Subcutaneous adipose tissue (tissue), 4 donors: ENCODE results near the gene GSC. TPM values are rescaled to one million over a fixed set of nuclear protein-coding genes. Genes with fewer than 3 reads are reported as not detected.

Source experiments
- total RNA-seq, 4 donors: library from RNA; depleted of rRNA; stranded (reverse); fragments of >200 nt; gene quantifications; one replicate each; pipeline ENCODE4 v1.1.0, GENCODE V29; 2016
- TF ChIP-seq, protein P1 (sequence below): fragments of 450-650 bp; IDR thresholded peaks from one replicate; pipeline ENCODE4 v1.5.1; 2016; ENCODE audit warnings: low read depth, mild to moderate bottlenecking, control low read depth, antibody characterized with exemption, moderate library complexity

Gene GSC
- 10 to 100 TPM in 1 of 4 donors, 1 to 10 TPM in 3; 6.0 to 13.7 (median 8.0) TPM for total RNA-seq

DNA sequence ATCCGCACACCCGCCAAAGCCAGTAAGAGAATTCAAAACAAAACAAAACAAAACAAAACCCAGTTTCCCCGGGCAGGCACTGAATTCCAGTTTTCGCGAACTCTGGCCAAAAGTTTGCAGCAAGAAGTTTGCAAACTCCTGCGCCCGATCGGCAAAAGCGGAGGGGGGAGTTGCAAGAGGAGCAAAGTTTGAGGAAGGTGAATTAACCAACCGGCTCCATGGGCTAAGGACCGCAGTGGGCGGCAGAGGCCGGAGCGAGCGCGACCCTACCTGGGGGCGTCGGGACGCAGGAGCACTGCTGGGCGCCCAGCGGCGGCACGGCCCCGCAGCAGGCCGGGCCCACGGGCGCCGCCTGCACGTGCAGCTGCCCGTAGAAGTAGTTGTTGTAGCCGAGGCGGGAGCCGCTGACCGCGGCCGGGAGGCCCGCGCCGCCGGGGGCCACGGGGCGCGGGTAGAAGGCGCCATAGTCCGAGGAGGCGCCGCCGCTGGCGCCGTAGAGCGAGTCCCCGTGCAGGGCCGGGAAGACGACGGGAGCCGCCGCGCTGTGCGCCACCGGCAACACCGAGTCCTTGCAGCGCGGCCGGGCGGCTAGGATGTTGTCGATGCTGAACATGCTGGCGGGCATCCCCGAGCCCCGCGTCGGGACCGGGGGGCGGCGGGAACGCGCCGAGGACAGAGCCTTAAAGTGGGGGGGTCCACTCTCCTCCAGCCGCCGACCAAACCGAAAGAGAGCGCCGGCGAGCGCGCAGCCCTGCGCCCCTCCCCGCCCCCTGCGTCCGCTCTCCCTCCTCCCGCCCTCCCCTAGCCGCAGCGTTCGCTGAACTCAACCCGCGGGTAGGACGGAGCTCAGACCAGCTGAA, at the start of gene GSC:
Gene GSC, minus strand, starts transcription at position 723 of the 860 bp plus-strand sequence. Its CDS starts 98 bp downstream, at position 625.
- TF ChIP-seq, protein P1, sequence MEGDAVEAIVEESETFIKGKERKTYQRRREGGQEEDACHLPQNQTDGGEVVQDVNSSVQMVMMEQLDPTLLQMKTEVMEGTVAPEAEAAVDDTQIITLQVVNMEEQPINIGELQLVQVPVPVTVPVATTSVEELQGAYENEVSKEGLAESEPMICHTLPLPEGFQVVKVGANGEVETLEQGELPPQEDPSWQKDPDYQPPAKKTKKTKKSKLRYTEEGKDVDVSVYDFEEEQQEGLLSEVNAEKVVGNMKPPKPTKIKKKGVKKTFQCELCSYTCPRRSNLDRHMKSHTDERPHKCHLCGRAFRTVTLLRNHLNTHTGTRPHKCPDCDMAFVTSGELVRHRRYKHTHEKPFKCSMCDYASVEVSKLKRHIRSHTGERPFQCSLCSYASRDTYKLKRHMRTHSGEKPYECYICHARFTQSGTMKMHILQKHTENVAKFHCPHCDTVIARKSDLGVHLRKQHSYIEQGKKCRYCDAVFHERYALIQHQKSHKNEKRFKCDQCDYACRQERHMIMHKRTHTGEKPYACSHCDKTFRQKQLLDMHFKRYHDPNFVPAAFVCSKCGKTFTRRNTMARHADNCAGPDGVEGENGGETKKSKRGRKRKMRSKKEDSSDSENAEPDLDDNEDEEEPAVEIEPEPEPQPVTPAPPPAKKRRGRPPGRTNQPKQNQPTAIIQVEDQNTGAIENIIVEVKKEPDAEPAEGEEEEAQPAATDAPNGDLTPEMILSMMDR = no peak

DNA sequence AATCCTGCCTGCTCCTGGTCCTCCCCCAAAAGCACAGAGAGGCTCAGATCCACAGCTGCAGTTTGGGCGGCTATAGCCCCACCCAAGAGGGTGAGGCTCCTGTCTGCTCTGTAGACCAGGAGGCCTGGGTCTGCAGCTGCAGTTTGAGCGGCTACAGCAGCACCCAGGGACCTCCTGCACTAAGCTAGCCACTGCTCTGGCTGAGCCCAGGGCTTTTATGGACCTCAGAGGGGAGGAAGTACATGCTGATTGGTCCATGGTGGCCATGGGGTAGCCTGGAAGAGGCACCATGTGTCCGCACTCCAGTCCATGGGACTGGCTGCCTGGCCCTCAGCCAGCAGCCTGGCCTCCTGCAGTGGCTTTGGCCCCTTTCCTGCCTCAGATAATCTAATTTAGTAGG, 49.6 kb upstream of the GSC start:
- TF ChIP-seq, protein P1 = no peak

DNA sequence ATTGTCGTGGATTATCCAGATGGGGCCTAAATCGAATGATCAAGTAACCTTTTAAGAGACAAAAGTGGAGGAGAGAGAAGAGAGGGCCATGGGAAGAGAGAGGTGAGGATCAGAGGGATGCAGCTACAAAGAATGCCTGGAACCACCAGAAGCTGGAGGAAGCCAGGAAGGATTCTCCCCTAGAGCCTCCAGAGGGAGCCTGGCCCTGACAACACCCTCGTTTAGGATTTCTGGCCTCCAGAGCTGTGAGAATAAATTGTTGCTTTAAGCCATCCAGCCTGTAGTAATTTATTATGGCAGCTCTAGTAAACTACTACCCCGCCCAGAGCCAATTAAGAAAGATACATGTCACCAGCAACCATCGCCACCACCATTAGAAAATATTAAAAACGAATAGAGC, 46.2 kb upstream of the GSC start:
- TF ChIP-seq, protein P1 = no peak

DNA sequence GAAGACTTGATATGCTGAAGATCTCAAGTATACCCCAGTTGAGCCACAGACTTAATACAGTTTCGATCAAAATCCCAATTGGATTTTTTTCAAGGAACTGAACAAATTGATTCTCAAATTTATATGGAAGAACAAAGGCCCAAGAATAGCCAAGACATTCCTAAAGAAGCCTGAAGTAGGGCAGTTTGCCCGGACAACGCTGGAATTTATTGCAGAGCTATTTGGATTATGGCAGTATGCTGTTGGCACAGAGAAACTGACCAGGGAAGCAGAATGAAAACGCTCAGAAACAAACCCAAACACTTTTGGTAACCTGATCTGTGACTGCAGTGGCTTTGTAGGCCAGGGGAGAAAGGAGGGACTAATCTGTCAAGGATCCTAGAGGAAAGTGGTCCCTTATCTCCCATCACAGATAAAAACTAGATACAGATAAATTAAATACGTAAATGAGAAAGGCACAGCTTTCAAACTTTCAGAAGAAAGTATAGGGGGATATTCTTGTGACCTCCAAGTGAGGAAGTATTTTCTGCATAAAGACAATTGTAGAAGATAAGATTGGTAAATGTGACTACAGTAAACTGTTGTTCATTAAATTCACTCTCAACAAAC, 35.9 kb upstream of the GSC start:
- TF ChIP-seq, protein P1 = no peak

DNA sequence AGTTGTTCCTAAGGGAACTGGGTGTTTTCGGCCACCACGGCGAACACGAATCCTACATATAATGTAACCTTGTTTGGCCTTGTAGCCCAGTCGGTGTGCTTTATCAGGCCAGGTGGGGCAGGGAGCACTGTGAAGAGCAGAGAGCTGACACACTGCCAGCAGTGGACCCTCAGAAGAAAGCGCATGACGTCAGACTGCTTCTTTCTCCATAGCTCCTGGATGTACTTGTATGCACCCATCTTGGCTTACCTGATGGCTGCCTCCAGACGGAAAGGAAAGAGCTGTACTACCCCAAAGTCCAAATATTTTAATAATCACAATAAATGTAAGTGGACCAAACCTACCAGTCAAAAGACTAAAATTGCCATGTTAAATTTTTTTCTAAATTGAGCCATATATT, 31.3 kb upstream of the GSC start:
- TF ChIP-seq, protein P1 = no peak

DNA sequence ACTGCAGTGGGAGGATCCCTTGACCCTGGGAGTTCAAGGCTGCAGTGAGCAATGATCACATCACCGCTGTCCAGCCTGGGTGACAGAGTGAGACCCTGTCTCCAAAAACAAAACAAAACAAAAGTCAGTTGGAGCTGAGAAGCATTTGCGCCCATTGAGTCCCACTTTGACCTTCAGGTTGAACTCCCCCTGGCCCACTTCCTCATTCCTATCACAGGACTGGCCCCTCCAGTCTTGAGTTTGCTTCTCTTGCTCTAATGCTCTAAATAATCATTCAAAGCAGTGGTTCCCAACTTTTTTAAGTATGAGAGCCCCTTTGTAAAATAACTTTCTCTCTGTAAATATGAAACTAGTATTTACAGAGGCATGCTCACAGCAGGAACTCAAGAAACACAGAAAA, 28.0 kb upstream of the GSC start:
- TF ChIP-seq, protein P1 = no peak

DNA sequence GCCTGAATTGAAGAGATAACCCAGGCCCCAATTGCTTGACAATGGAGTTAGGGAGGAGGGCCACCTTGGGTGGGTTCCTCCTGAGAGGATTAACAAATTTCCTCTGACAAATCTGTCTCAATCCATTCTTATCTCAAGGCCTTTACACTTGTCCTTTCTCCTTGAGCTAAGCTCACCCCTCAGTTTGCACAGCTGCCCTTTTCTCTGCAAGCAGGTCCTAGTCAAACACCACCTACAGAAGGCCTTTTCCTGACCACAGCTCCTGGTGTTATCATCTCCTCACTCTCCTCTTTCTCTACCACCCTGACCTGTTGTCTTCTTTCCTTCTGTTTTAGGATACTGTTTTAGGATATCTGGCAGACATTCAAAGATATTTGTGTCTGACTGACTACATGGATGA, 26.4 kb upstream of the GSC start:
- TF ChIP-seq, protein P1 = no peak
